GM06990 (cell line): ENCODE measurements around the gene PIGL.
"Not testable (repeated sequence)": the region's sequence is repeated elsewhere in the genome, so short reads cannot be mapped to it uniquely, and the experiment has no call there.

Experiments
- DNase-seq: peaks from one replicate; pipeline ENCODE4 v3.0.0-alpha.2; 2011; ENCODE audit not compliant: insufficient read length; ENCODE audit errors: extremely low read depth
- H3K27me3 ChIP-seq: replicated peaks from 2 replicates; pipeline ENCODE4 v1.6.0; 2011; ENCODE audit warnings: low read length; ENCODE audit not compliant: control insufficient read depth, insufficient read depth
- H3K36me3 ChIP-seq: 2 replicates; pipeline ENCODE4 v1.5.1; 2011; ENCODE audit warnings: low read length; ENCODE audit not compliant: control insufficient read depth, insufficient read depth
- H3K4me3 ChIP-seq: replicated peaks from 2 replicates; pipeline ENCODE4 v1.5.1; 2011; ENCODE audit warnings: low read depth, mild to moderate bottlenecking, control low read depth, low read length
- TF ChIP-seq, protein P1 (sequence below): IDR thresholded peaks from 2 replicates; pipeline ENCODE4 v1.5.1; 2011; ENCODE audit warnings: low read length, control low read depth, mild to moderate bottlenecking, inconsistent platforms; ENCODE audit not compliant: insufficient read depth, poor library complexity, severe bottlenecking

The PIGL gene

DNA sequence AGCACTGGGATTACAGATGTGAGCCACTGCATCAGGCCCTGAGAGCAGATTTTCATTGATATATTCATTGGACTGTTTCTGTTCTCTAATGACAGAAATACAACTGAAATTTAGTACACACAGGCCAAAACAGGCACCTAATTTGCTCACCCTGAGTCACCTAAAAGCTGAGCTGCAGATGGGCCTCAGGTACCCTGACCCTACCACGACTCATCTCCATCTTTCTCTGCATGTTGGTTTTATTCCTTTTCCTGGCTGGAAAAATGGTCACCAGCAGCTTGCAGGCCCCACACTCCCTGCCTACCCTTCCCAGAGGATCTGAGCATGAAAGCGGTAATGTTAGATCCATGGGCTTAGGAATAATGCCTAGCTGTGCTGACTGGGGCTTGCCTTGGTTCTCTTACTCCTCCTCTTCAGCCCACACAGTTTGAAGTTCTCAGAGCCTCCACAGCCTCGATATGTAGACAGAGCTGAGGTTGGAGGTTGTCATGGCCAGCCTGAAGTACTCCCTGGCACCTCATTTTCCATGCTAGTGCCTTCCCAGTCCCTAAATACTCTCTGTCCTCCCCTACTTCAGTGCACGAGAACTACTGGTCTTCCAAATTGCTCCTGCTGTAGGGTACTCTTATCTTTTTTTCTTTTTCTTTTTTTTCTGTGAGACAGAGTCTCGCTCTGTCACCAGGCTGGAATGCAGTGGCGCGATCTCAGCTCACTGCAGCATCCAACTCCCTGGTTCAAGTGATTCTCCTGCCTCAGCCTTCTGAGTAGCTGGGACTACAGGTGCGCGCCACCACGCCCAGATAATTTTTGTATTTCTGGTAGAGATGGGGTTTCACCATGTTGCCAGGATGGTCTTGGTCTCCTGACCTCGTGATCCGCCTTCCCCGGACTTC is 85.2 kb downstream of the PIGL start:
- no peak overlapping the region for H3K4me3 ChIP-seq
- no peak for DNase-seq
- TF ChIP-seq, protein P1, sequence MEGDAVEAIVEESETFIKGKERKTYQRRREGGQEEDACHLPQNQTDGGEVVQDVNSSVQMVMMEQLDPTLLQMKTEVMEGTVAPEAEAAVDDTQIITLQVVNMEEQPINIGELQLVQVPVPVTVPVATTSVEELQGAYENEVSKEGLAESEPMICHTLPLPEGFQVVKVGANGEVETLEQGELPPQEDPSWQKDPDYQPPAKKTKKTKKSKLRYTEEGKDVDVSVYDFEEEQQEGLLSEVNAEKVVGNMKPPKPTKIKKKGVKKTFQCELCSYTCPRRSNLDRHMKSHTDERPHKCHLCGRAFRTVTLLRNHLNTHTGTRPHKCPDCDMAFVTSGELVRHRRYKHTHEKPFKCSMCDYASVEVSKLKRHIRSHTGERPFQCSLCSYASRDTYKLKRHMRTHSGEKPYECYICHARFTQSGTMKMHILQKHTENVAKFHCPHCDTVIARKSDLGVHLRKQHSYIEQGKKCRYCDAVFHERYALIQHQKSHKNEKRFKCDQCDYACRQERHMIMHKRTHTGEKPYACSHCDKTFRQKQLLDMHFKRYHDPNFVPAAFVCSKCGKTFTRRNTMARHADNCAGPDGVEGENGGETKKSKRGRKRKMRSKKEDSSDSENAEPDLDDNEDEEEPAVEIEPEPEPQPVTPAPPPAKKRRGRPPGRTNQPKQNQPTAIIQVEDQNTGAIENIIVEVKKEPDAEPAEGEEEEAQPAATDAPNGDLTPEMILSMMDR = no peak
- no peaks in the 10 kb centered on the region; the same call in 1 of the 2 replicates for H3K36me3 ChIP-seq
- H3K27me3 ChIP-seq = no peaks in the 10 kb centered on the region

DNA sequence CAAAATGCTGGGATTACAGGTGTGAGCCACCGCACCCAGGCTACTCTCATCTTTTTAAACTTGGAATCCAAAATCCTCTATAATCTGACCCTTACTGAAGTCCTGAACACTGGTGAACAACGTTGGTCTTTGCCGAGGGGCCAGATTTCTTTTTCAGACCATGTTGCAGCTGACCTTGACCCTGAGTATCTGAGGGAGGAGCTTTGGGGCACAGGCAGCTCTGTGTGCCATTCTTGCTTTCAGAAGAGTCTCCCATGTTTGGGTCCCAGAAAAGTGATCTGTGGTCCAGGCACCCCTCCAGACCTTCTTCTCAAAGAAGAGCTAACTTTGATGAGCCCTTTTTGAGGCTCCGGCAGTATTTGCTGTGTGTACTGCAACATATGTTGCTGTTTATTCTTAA is 85.8 kb downstream of the PIGL start:
- Histone ChIP-seq H3K27me3 (no peaks in the 10 kb centered on the region), H3K4me3 (no peak overlapping the region), H3K36me3 (no peaks in the 10 kb centered on the region; the same call in 1 of the 2 replicates)
- DNase-seq = no peak
- TF ChIP-seq, protein P1 = no peak

DNA sequence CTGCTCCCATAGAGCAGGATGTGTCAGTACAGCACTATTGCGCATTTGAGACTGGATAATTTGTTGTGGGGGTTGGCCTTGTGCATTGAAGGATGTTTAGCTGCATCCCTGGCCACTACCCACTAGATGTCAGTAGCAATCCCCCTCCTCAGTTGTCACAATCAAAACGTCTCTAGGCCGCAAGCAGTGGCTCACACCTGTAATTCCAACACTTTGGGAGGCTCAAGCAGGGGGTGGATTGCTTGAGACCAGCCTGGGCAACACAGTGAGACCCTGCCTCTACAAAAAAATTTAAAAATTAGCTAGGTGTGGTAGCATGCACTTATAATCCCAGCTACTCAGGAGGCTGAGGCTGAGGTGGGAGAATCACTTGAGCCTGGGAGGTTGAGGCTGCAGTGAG is 87.8 kb downstream of the PIGL start:
- no peaks in the 10 kb centered on the region for H3K27me3 ChIP-seq
- no peaks in the 10 kb centered on the region; the same call in 1 of the 2 replicates for H3K36me3 ChIP-seq
- TF ChIP-seq, protein P1 = peak; percentile 63
- no peak for DNase-seq
- H3K4me3 ChIP-seq = no peak overlapping the region

DNA sequence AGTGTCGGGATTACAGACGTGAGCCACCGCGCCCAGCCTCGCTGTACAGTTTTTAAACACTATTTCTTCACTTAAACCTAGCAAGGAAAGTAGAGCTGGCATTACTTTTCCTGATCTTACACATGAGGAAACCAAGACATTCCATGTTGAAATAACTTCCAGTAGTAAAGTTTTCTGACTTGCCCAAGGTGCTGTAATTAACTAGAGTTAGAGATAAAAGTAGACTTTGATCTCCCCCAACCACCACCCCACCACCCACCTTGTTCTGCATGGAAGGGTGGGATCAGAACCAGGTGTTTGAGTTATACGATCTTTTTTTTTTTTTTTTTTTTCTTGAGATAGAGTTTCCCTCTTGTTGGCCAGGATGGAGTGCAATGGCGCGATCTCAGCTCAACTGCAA is 89.2 kb downstream of the PIGL start:
- no peak for DNase-seq
- Histone ChIP-seq H3K4me3 (no peak overlapping the region), H3K36me3 (no peaks in the 10 kb centered on the region; the same call in 1 of the 2 replicates), H3K27me3 (no peaks in the 10 kb centered on the region)
- TF ChIP-seq, protein P1 = no peak

DNA sequence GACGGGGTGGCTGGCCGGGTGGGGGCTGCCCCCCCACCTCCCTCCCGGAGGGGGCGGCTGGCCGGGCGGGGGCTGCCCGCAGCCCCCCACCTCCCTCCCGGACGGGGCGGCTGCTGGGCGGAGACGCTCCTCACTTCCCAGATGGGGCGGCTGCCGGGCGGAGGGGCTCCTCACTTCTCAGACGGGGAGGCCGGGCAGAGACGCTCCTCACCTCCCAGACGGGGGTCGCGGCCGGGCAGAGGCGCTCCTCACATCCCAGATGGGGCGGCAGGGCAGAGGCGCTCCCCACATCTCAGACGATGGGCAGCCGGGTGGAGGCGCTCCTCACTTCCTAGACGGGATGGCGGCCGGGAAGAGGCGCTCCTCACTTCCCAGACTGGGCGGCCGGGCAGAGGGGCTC is 95.1 kb downstream of the PIGL start:
- not testable (repeated sequence) for DNase-seq, H3K36me3 ChIP-seq, H3K27me3 ChIP-seq, H3K4me3 ChIP-seq
